Stomach (tissue), 9 donors: ENCODE measurements around the gene STEAP4. TPM values are rescaled to one million over a fixed set of nuclear protein-coding genes. Genes with fewer than 3 reads are reported as not detected.

Experiments
- DNase-seq, 2 donors: peaks; one replicate each; pipeline versions ENCODE4 v3.0.0 to v3.0.0-alpha.2; 2013 to 2019
- H3K27ac ChIP-seq, 5 donors: fragments of 200-600 bp in 4 of 5; sonication (generic) in 4 of 5; one replicate each; pipeline ENCODE4 v1.5.1; 2013 to 2019; ENCODE audit warnings: mild to moderate bottlenecking in 1 of 5, moderate library complexity in 1 of 5
- H3K27me3 ChIP-seq, 3 donors: fragments of 200-600 bp; sonication (generic); one replicate each; pipeline ENCODE4 v1.5.1; 2017 to 2019; ENCODE audit warnings: mixed run types in 1 of 3
- H3K36me3 ChIP-seq, 4 donors: fragments of 200-600 bp; sonication (generic); 1 replicate in 3 of 4; 2 replicates in 1 of 4; pipeline ENCODE4 v1.5.1; 2016 to 2019
- H3K4me1 ChIP-seq, 4 donors: fragments of 200-600 bp; sonication (generic); one replicate each; pipeline ENCODE4 v1.5.1; 2016 to 2019
- H3K4me3 ChIP-seq, 4 donors: fragments of 200-600 bp; sonication (generic) in 3 of 4; one replicate each; pipeline ENCODE4 v1.5.1; 2016 to 2019; ENCODE audit warnings: mild to moderate bottlenecking in 1 of 4
- H3K9me3 ChIP-seq, 4 donors: fragments of 200-600 bp; sonication (generic); one replicate each; pipeline ENCODE4 v1.5.1; 2016 to 2019
- EP300 ChIP-seq: sonication (generic); formaldehyde crosslinking; IDR thresholded peaks from one replicate; pipeline ENCODE4 v1.6.1; 2017; ENCODE audit warnings: antibody characterized with exemption
- POLR2A ChIP-seq, 4 donors: fragments of 450-650 bp; IDR thresholded peaks; one replicate each; pipeline ENCODE4 v1.6.1; 2016; ENCODE audit warnings: antibody characterized with exemption in 4 of 4, control low read depth in 2 of 4, mild to moderate bottlenecking in 1 of 4, moderate library complexity in 1 of 4
- POLR2AphosphoS5 ChIP-seq, 3 donors: sonication (generic); formaldehyde crosslinking; IDR thresholded peaks; one replicate each; pipeline ENCODE4 v1.6.1; 2016; ENCODE audit warnings: antibody characterized with exemption in 3 of 3
- WGBS, 5 donors: extraction: QIAGEN DNeasy Blood & Tissue Kit in 3 of 5; methylation state at CpG; one replicate each; pipeline versions ENCODE4 v1.1.5 to v1.1.7; 2013 to 2018; 5-methylcytosine and 5-hydroxymethylcytosine counted together
- intact Hi-C: fragments of 100-400 bp; cut with DNase I; formaldehyde crosslinking; loops from one replicate; pipeline ENCODE4 v1.15.1; 2023; ENCODE audit warnings: low total_unique reads
- polyA plus RNA-seq, 3 donors: library from polyadenylated mRNA; stranded (reverse); fragments of 200-250 nt; gene quantifications; one replicate each; pipeline ENCODE4 v1.2.3, GENCODE V29; 2013
- total RNA-seq, 5 donors: library from RNA; depleted of rRNA; stranded (reverse); fragments of >200 nt; gene quantifications; one replicate each; pipeline versions ENCODE4 v1.1.0 to v1.2.3, GENCODE V29; 2014 to 2016
- TF ChIP-seq, protein P1 (sequence below), 7 experiments: fragments of 450-650 bp in 4 of 7; fragments of 200-600 bp in 3 of 7; sonication (generic) in 3 of 7; IDR thresholded peaks; one replicate each; pipeline ENCODE4 v1.5.1; 2016 to 2019; ENCODE audit warnings: antibody characterized with exemption in 7 of 7, control low read depth in 2 of 7, mild to moderate bottlenecking in 1 of 7
- donor health status: healthy with polysubstance abuse.
- donor health status: Bipolar disorder and iron deficiency.
- donor health status: healthy.

The STEAP4 gene
- total and polyA plus RNA-seq, 8 donors = 1.5 to 14.5 (median 2.4) TPM

DNA sequence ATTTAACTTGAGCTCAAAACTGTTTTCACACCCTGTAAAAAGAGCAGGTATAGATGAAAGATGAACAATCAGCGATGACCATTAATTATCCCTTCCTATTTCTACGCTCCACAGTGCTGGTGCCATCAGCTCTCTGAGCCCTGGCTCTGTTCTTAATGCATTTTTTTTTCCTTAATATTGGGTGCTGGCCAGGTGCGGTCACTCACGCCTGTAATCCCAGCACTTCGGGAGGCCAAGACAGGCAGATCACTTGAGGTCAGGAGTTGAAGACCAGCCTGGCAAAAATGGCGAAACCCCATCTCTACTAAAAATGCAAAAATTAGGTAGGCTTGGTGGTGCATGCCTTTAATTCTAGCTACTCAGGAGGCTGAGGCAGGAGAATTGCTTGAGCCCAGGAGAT lies 4.2 kb downstream of the STEAP4 start:
- whole genome bisulfite sequencing, 5 donors = 44 to 62% (median 46%) methylated on average over 6 of the region's 6 CpGs
- no peak for DNase-seq
- no peaks in the 10 kb centered on the region for H3K36me3 ChIP-seq
- intact Hi-C loops = no loop called here
- no peak overlapping the region for H3K27ac ChIP-seq
- peaks cover 0 to 19% (median 12%) of the 10 kb centered on the region in 4 donors for H3K4me1 ChIP-seq
- TF ChIP-seq POLR2A (IDR thresholded peaks at IDR 0.05) (no peak), EP300 (no peak), POLR2AphosphoS5 (IDR thresholded peaks at IDR 0.05) (no peak)
- TF ChIP-seq, protein P1, sequence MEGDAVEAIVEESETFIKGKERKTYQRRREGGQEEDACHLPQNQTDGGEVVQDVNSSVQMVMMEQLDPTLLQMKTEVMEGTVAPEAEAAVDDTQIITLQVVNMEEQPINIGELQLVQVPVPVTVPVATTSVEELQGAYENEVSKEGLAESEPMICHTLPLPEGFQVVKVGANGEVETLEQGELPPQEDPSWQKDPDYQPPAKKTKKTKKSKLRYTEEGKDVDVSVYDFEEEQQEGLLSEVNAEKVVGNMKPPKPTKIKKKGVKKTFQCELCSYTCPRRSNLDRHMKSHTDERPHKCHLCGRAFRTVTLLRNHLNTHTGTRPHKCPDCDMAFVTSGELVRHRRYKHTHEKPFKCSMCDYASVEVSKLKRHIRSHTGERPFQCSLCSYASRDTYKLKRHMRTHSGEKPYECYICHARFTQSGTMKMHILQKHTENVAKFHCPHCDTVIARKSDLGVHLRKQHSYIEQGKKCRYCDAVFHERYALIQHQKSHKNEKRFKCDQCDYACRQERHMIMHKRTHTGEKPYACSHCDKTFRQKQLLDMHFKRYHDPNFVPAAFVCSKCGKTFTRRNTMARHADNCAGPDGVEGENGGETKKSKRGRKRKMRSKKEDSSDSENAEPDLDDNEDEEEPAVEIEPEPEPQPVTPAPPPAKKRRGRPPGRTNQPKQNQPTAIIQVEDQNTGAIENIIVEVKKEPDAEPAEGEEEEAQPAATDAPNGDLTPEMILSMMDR (IDR thresholded peaks at IDR 0.05) = no peak
- H3K27me3 ChIP-seq = no peaks in the 10 kb centered on the region
- H3K4me3 ChIP-seq = no peak overlapping the region
- H3K9me3 ChIP-seq = no peaks in the 10 kb centered on the region

DNA sequence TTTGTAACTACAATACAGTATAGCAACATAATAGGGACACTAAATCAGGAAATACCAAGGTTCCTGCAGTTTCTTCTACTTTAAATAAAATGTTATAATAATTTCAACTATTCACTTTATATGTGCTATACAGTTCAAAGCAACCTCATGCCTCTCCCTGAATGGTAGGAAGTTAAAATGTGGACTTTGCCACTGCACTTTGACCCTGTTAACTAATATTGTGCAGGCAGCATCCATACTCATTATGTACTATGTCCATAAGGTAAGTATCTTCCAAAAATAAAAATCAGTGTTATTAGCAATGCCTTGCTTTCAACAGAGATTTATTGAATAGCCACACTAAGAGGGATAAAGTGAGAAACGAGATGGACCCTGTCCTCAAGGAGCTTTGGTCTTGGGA lies 4.8 kb downstream of the STEAP4 start:
- no peak overlapping the region for H3K4me3 ChIP-seq
- intact Hi-C loops = no loop called here
- TF ChIP-seq POLR2AphosphoS5 (IDR thresholded peaks at IDR 0.05) = no peak

DNA sequence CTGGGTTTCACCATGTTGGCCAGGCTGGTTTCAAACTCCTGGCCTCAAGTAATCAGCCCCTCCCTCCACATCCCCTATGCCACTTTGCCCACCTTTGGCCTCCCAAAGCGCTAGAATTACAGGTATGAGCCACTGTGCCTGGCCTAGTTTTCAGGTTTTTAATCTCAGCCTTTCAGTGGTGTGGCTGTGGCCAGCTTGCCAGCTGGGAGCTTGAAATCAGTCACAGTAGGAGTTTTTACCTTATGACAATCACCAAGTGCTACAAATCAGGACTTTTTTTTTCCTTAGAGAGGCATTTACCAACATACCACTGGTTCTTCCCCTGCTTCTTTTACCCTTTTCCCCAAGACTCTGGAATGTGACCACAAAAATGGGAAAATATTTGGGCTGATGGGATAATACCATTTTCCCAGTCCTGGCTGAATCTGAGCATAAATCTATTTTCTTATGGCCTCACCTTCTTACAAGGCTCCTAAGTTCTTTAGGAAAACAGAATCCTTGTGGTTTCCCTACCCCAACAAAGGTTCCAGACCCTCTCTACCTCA lies 6.2 kb downstream of the STEAP4 start:
- Histone ChIP-seq H3K4me1 (peaks cover 0 to 8% (median 0%) of the 10 kb centered on the region in 4 donors), H3K36me3 (no peaks in the 10 kb centered on the region), H3K27me3 (no peaks in the 10 kb centered on the region), H3K4me3 (no peak overlapping the region), H3K9me3 (no peaks in the 10 kb centered on the region), H3K27ac (no peak overlapping the region)
- DNase-seq = no peak
- no peak for TF ChIP-seq POLR2AphosphoS5 (IDR thresholded peaks at IDR 0.05)
- TF ChIP-seq EP300 = no peak
- TF ChIP-seq, protein P1 (IDR thresholded peaks at IDR 0.05) = no peak
- no peak for TF ChIP-seq POLR2A (IDR thresholded peaks at IDR 0.05)
- intact Hi-C loops = no loop called here
- 82 to 100% (median 97%) methylated on average over 1 of the region's 1 CpG for WGBS, 5 donors

More for the DNA sequence above, 4.8 kb downstream of the STEAP4 start:
- no peaks in the 10 kb centered on the region for H3K27me3 ChIP-seq
- no peaks in the 10 kb centered on the region for H3K9me3 ChIP-seq
- peaks cover 0 to 16% (median 9%) of the 10 kb centered on the region in 4 donors for H3K4me1 ChIP-seq
- DNase-seq = no peak
- H3K27ac ChIP-seq = no peak overlapping the region
- no peaks in the 10 kb centered on the region for H3K36me3 ChIP-seq
- WGBS, 5 donors = 48 to 78% (median 63%) methylated on average over 1 of the region's 1 CpG

DNA sequence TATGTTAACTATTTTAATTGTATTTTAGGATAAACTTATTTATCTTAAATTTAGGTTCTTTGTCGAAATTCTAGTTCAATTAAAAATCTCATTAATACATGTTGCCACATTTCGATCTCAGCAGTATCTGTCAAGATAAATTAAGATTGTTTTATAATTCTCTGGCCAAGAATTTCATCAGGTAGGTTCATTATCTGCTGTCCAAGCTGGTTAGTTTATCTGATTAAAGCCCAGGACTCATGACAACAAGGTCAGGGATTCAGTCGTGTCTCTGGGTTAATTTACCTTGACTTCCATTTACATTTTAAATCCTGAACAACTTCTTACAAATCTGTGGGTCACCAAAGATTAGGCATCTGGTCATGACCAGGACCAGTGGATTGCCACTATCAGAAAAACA lies 7.6 kb downstream of the STEAP4 start:
- WGBS, 5 donors = 64 to 76% (median 68%) methylated on average over 3 of the region's 3 CpGs
- no peak overlapping the region for H3K4me3 ChIP-seq
- H3K27me3 ChIP-seq = no peaks in the 10 kb centered on the region
- H3K36me3 ChIP-seq = no peaks in the 10 kb centered on the region
- DNase-seq = no peak
- no peaks in the 10 kb centered on the region for H3K9me3 ChIP-seq
- H3K27ac ChIP-seq = no peak overlapping the region
- TF ChIP-seq, protein P1 (IDR thresholded peaks at IDR 0.05) = no peak
- H3K4me1 ChIP-seq = peaks cover 0 to 8% (median 0%) of the 10 kb centered on the region in 4 donors
- intact Hi-C loops = no loop called here

DNA sequence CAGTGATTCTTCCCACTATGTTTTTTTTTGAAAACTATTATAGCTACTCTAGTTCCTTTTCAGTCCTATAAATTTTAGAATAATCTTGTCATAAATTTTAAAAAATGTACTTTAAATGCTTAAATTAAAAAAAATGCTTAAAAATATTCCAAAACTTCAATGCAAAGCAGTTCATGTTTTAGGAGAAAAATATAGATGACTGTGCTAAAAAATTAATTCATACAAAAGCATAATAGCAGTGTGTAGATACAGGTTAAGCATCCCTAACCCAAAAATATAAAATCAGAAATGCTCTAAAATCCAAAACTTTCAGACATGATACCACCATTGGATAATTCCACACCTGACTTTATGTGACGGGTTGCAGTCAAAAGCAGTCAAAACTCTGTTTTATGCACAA lies 12.8 kb downstream of the STEAP4 start:
- Histone ChIP-seq H3K36me3 (no peaks in the 10 kb centered on the region), H3K4me3 (no peak overlapping the region), H3K4me1 (peaks cover 0 to 19% (median 2%) of the 10 kb centered on the region in 4 donors), H3K27ac (no peak overlapping the region), H3K9me3 (no peaks in the 10 kb centered on the region), H3K27me3 (no peaks in the 10 kb centered on the region)
- TF ChIP-seq POLR2AphosphoS5 (IDR thresholded peaks at IDR 0.05) = no peak
- no peak for TF ChIP-seq POLR2A (IDR thresholded peaks at IDR 0.05)
- TF ChIP-seq EP300 = no peak
- TF ChIP-seq, protein P1 (IDR thresholded peaks at IDR 0.05) = no peak
- intact Hi-C loops = no loop called here
- no peak for DNase-seq
- WGBS, 5 donors = 87 to 100% (median 96%) methylated on average over 1 of the region's 1 CpG
